NCI-H1105 treated with DMSO at 0.1 percent for 48 hours (cell line): ENCODE measurements around the gene OLR1.
"Not testable (repeated sequence)": the region's sequence is repeated elsewhere in the genome, so short reads cannot be mapped to it uniquely, and the experiment has no call there.

Source experiments
- DNase-seq: peaks from one replicate; lab custom pipeline; 2025; lab: John Stamatoyannopoulos, UW

The OLR1 gene

GRCh38 chr12:10171973-10172728 is at the start of gene OLR1:
Gene OLR1, minus strand, starts transcription at chr12:10172132. Its CDS starts 55 bp downstream, at chr12:10172077.
- DNase-seq: no peak

DNA sequence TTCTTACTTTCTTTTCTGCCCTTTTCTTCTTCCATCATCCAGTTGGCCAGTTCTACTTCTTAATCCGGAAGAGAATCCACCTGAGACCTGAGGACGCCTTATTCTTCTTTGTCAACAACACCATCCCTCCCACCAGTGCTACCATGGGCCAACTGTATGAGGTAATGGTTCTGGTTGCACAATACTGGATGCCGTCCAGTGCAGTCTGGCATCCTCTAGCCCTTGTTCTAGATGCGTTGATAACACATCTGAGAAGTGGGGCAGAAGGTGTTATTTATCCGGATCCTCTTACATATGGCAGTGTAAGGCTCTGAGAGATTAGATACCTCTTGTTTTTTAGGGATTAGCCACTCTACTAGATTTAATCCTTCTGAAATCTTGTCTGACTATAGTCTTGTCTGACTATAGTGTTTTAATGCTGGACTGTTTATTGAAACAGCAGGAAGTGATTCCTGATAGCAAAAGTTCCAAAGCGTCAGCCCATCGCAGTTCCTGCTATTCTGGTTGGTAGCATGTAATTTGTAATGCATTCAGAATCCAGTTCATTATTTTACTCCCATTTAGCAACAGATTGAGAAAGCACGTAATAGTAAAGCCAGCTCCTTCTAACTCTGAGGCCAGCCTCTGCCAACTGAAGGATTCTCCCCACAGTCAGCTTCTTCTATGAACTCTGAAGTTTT is 48.6 kb upstream of the OLR1 start:
- no peak for DNase-seq

- no peak for DNase-seq
Measured at GRCh38 chr12:10218021-10218420, 46.1 kb upstream of the OLR1 start.

GRCh38 chr12:10215946-10216345 is 44.0 kb upstream of the OLR1 start:
- DNase-seq: not testable (repeated sequence)

DNA sequence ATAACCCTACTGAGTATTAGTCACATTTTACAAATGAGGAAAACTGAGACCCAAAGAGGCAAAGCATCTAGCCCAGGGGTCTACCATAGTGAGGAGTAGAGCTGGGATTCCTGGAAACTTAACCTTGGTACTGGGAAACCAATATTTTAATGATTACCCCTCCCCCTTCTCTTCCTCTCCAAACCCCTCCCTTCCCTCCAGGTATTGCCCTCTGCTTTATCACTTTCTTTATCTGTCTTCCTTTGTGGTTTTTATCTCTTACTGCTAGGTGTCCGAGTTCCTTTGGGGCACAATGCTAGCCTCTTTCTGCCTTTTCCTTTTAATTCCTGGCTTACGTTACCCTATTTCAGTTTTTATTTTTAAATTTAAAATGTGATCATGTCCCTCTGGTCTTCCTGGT is 43.5 kb upstream of the OLR1 start:
- no peak for DNase-seq

GRCh38 chr12:10214895-10215267 is 42.9 kb upstream of the OLR1 start:
- no peak for DNase-seq

DNA sequence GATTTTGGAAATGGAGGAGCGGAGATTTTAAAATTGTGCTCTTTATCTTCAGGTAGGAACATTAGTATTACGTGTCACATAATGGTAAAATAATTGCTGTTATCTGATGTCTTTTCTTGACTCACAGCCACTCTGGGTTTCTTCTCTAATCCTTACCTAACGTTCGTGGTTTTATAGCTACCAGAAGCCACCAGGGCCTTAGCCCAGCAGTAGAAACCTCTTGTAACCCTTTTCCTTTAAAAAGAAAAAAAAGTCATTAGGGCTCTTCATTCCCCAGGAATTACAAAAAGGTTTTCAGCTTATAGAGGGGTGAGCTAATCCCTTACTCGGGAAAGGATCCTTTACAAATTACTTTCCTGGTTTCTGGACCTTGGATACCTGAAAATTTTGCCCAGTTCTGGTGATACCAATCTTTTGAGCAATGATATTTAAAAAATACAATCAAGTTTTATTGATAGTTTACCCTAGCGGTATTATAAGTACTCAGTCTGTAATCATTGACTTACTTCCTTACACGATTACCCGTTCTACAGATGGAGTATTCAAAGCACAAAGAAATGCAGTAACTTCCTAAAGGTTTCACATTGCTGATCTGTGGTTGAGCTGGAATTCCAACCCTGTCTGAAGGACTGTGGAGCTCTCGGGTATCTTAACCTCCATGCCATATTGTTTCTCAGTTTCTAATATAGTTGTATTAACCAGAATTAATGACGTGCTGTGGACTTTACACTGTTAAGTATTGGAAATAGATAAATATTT is 42.4 kb upstream of the OLR1 start:
- no peak for DNase-seq

GRCh38 chr12:10213168-10214135 is 41.5 kb upstream of the OLR1 start:
- DNase-seq: peak; percentile 67

GRCh38 chr12:10212739-10213131 is 40.8 kb upstream of the OLR1 start, which contains the start of gene GABARAPL1:
Gene GABARAPL1, plus strand, starts transcription at chr12:10212877. Its CDS starts 253 bp downstream, at chr12:10213130.
- peak; percentile 66 for DNase-seq

DNA sequence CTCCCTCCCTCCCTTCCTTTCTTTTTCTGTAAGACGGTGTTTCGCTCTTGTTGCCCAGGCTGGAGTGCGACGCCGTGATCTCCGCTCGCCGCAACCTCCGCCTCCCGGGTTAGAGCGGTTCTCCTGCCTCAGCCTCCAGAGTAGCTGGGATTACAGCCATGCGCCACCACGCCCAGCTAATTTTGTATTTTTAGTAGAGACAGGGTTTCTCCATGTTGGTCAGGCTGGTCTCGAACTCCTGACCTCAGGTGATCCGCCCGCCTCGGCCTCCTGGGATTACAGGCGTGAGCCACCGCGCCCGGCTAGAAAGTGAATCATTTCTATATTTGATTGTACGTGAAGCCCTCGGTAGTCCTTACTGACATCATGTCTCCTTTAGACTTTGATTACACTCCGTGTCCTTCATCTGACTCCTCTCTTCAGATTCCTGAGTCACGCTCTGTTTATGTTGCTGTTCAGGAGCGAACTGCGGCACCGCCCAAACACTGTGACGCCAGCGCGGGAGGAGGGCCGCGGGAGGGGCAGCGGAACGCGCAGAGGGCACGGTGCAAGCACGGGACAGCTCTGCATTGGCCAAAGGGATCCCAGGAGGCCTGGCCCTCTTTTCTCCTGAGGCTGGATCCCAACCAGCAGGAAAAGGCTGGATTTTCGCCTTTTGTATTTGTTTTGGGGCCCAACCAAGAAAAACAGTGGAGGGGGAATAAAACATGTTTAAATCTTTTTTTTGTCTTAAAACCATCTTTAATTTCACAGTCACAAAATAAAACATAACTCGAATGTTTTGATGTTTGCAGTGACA is 40.2 kb upstream of the OLR1 start:
- peak; percentile 84 for DNase-seq

- DNase-seq: no peak
Measured at GRCh38 chr12:10211101-10211939, 39.4 kb upstream of the OLR1 start.

DNA sequence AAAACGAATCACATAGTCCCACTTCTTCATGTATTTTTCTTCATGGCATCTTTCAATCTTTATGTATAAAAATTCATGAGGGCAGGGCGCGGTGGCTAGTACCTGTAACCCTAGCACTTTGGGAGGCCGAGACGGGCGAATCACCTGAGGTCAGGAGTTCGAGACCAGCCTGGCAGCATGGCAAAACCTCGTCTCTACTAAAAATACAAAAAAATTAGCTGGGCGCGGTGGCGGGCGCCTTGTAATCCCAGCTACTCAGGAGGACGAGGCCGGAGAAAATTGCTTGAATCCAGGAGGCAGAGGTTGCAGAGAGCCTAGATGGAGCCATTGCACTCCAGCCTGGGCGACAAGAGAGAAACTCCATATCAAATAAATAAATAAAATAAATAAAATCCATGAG is 38.3 kb upstream of the OLR1 start:
- DNase-seq: no peak

DNA sequence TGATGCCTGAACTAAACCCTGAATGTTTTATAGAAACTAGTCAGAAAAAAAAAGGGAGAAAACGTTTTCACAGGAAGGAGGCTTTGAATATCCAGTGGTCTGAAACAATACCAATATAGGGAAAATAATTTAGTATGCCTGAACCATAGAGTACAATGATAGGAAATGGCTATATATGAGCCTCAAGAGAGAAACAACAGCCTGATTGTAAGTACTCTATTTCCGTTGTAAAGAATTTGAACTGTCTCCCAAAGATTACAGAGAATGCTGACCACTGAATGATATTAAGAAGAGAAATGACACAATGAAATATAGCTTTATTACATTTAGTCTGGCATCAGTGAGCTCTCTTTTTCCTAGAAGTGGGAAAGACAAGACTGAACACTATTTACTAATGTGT is 35.2 kb upstream of the OLR1 start:
- DNase-seq: no peak

DNA sequence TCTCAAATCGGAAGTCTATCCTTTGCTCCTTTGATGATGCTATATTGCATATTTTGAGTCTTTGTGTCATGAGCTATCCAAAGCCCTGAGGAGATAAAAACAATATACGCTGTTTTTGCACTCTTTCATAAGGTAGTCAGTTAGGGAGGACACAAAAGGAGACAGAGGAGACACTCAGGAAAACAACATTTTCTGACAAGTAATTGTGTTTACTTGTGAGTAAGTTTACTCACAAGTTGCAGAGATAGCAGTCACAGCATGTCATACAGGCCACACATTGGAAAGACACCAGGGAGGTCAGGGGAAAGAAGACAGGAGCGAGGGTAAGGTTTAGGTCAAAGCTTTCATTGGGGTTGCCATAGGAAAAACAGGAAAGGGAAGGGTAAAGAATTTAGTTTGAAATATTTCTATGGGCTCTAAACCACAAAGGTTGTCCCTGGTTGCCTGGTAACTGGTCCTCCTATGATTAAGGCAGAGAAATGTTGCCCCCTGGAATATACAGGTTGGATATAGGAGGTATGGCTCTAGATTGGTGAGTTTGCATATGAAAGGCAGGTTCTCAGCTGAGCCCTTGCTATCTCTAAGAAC is 33.4 kb upstream of the OLR1 start:
- no peak for DNase-seq

DNA sequence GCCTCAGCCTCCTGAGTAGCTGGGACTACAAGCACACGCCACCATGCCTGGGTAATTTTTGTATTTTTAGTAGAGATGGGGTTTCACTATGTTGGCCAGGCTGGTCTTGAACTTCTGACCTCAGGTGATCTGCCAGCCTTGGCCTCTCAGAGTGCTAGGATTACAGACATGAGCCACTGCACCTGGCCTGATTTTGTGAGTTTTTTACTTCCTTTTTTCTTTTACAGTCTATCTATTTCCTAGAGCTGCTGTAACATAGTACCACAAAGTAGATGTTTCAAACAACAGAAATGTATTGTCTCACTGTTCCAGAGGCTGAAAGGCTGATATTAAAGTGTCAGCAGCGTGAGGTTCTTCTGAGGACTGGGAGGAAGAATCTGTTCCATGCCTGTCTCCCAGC is 32.6 kb upstream of the OLR1 start:
- DNase-seq: not testable (repeated sequence)

DNA sequence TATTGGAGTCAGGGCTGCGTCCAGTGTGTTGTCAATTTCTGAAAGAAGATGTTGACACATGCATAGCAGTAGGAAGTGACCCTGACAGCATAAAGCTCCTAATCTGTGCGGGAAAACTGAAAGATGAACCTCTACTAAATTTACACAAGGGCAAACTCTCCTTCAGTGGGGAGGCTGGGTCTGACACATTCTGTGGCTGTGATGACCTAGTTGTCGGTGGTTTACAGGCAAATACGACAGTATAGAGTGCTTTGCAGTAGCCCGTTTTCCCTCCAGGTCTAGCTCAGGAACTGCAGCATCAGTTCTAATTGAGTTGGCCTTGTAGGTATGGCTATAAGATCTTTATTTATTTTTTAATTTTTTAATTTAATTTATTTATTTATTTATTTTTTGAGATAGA is 25.9 kb upstream of the OLR1 start:
- no peak for DNase-seq

DNA sequence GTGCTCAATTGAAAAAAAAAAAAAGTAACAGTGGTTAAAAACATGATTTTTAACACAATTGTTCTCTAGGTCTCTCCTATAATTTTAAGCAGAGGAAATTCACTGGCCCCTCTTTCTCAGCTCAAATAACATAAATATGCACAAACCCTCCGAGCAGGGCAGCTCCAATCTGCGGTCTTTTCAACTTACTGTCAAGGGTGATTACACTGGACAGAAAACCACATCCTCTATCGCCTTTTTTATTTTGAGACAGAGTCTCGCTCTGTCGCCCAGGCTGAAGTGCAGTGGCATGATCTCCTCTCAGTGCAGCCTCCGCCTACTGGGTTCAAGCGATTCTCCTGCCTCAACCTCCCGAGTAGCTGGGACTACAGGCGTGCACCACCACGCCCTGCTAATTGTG is 24.3 kb upstream of the OLR1 start:
- DNase-seq: no peak

DNA sequence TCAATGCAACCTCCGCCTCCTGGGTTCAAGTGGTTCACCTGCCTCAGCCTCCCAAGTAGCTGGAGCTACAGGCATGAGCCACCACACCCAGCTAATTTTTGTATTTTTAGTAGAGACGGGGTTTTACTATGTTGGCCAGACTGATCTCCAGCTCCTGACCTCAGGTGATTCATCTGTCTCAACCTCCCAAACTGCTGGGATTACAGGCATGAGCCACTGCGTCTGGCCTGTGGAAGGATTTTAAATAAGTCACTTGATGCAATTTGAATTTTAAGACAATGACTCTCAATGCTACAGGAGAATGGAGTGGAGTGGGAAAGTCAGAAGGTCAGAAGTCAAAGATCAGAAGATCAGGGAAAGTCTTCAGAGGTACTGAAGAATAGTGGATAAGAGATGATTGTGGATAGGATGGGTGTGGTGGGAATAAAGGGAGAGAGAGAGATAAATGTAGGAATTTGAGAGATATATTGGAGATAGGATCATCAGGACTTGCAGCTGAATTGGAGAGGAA is 22.3 kb upstream of the OLR1 start:
- no peak for DNase-seq

DNA sequence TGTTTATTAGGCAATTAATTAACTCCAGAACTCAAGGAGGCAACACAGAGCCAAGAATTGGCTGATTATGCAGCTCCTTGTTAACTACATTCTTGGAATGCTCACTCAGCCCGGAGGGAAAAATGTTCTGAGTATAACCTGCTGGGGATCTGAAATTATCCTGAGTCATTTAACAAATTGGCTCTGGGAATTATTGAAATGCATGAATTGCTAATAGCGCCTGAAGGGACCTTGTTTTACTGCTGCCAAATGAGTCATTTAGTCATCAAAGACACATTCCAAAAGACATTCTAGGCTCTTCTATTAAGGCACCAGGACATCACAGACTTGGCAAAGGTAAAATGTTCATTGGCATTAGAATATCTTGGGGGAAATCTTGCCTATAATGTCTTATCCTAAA is 19.9 kb upstream of the OLR1 start:
- no peak for DNase-seq
